C4-2B (cell line): Measurements from ENCODE around the gene STAM2.

Source experiments
- H3K27ac ChIP-seq: fragments of 450-650 bp; 2 replicates; pipeline ENCODE4 v1.5.1; 2017
- ZFX ChIP-seq: fragments of 450-650 bp; IDR thresholded peaks from 2 replicates; pipeline ENCODE4 v1.6.1; 2017
- TF ChIP-seq, protein P1 (sequence below): fragments of 450-650 bp; conservative IDR thresholded peaks from 2 replicates; pipeline ENCODE4 v1.5.1; 2017; ENCODE audit warnings: mild to moderate bottlenecking

STAM2 gene

DNA sequence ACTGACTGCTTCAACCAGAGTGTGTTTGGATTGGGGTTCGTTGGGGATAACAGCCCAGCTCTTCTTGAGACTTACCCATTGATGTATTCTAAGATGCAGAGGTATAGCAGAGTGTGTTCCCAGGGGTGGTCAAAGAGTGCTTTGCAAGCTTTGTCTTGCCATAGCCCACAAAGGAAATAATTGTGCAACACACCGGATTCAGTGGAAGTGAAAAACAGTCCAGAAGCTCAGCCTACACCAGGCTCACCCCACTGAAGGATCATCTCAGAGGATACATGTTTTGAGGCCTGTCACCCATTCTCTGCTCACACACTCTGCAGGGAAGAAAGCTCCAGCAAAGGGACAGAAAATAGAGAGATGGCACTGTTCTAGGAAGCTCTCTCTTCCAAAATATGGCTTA is 86.3 kb downstream of the STAM2 start:
- no peak overlapping the region for H3K27ac ChIP-seq
- TF ChIP-seq, protein P1, sequence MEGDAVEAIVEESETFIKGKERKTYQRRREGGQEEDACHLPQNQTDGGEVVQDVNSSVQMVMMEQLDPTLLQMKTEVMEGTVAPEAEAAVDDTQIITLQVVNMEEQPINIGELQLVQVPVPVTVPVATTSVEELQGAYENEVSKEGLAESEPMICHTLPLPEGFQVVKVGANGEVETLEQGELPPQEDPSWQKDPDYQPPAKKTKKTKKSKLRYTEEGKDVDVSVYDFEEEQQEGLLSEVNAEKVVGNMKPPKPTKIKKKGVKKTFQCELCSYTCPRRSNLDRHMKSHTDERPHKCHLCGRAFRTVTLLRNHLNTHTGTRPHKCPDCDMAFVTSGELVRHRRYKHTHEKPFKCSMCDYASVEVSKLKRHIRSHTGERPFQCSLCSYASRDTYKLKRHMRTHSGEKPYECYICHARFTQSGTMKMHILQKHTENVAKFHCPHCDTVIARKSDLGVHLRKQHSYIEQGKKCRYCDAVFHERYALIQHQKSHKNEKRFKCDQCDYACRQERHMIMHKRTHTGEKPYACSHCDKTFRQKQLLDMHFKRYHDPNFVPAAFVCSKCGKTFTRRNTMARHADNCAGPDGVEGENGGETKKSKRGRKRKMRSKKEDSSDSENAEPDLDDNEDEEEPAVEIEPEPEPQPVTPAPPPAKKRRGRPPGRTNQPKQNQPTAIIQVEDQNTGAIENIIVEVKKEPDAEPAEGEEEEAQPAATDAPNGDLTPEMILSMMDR = no peak
- no peak for TF ChIP-seq ZFX

DNA sequence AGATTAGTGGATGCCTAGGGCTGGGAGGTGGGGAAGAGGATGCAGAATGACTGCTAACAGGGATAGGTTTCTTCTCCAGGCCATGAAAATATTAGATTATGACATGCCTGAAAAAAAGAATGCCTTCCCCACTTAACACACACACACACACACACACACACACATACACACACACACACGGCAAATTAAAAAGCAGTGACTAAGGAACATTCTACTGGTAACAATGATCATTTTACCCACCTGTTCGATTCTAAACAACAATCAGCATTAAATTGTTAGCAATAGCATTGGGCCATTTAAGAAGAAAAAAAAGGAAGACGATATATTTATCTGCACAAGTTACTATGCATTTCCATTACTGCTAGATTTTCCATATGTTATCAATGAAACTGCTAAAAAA is 87.6 kb downstream of the STAM2 start:
- H3K27ac ChIP-seq = no peak overlapping the region
- TF ChIP-seq ZFX = no peak
- TF ChIP-seq, protein P1 = no peak

DNA sequence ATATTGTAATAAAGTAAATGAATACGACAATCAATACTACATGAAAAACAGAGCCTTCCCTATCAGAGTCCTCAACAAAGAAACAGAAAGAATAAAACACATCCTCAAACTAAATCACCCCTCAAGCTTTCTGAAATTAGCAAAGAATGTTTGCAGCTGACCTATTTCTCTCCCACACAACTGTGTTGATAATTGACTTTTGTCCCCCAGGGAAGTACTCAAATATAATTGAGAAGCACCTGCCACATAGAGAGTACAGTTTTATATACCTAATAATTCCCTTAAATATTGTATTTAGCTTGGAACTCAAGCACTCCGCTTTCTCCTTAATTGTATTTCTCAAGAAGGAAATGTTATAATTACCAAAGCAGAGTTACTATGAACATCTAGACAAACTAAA is 89.3 kb downstream of the STAM2 start:
- no peak for TF ChIP-seq ZFX
- TF ChIP-seq, protein P1 = no peak
- no peak overlapping the region for H3K27ac ChIP-seq

DNA sequence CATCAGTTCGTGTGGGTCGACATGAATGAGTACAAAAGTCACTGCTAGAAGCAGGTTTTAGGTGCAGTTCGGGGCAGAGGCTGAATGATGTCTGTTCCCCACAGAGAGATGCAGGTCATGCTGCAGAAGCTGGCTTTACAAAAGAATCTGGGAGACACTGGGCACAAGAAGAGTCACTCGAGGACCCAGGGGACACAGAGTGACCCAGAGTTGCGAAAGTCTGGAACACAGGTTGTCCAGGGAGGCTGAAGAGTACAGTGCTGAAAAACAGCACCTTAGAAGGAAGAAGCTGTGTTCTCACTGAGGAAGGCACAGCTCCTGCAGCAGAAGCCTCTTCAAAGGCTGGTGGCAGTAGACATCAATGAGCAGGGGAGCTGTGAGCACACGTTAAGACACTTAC is 91.5 kb downstream of the STAM2 start:
- no peak overlapping the region for H3K27ac ChIP-seq
- TF ChIP-seq ZFX = no peak
- TF ChIP-seq, protein P1 = no peak

DNA sequence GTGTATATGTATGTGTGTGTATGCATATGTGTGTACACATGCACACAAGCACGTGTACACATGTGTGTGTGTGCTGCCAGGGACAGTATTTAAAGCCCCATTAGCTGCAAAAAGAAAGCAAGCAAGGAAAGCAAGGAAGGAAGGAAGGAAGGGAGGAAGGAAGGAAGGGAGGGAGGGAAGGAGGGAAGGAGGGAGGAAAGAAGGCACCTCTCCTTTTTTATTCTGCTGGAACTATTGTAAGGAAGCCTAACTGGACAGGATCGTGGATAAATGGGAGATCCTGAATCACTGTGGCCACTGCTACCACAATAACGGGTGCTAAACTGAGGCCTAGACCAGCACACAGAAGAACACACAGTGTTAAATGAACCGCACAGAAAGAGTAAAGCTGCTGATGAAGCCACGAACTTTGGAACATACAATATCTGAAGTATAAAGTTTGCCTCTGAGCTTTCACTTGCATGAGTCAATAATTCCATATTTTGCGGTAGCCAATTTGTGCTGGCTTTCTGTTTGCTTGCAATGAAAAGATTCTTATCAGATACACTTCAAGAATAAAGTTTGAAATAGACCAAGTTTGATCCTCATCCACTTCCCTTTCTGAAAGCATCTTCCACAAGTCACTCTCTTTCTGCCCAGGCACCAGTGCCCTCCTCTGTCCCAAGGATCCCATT is 92.2 kb downstream of the STAM2 start:
- no peak for TF ChIP-seq ZFX
- TF ChIP-seq, protein P1 = no peak
- H3K27ac ChIP-seq = no peak overlapping the region

DNA sequence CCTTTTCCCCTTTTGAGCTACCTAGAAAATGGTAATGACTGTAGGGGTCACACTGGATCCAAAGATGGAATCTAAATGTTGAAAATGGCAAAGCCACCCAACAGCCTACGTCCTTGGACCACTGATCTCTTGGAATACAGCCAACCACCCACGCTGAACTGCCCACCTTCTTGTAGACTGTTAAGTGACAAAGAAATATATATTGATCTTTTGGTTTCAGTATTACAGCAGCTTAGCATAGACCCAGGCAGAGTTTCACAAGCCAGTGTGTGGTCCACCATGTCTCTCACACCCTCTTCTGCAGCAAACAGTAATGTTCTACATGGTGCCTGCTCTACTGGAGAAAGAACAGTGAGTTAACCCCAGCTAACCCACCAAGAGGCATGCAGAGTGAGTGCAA is 96.9 kb downstream of the STAM2 start:
- no peak overlapping the region for H3K27ac ChIP-seq
- TF ChIP-seq, protein P1 = no peak
- TF ChIP-seq ZFX = no peak

DNA sequence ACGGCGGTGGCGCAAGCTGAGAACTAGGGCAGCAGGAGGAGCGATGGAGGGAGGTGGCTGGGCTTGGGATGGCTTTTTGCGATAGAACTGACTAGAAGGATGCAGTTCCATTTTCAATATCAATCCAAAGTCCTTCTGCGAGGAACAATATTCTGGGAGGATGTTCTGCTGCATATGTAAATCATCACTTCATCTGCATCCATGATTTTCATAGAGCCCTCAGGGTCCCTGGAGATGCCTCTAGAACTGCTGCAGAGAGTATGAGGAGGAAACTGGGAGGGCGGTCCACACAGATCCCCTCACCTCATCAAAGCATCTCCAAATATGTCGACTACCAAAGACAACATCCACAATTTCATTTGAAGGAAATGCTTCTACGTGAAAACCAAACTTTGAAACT is 97.5 kb downstream of the STAM2 start:
- TF ChIP-seq, protein P1 = no peak
- no peak for TF ChIP-seq ZFX
- no peak overlapping the region for H3K27ac ChIP-seq
